Colonic mucosa (tissue), 4 donors: ENCODE data around the gene KRTAP10-3. TPM values are rescaled to one million over a fixed set of nuclear protein-coding genes. Genes with fewer than 3 reads are reported as not detected.

Experiments used
- DNase-seq: peaks from one replicate; pipeline ENCODE4 v3.0.0-alpha.2; 2020
- H3K27ac ChIP-seq: fragments of 200-600 bp; one replicate; pipeline ENCODE4 v1.8.0; 2021
- H3K27me3 ChIP-seq: fragments of 200-600 bp; one replicate; pipeline ENCODE4 v1.8.0; 2021
- H3K36me3 ChIP-seq: fragments of 200-600 bp; one replicate; pipeline ENCODE4 v1.8.0; 2021
- H3K4me1 ChIP-seq: fragments of 200-600 bp; one replicate; pipeline ENCODE4 v1.8.0; 2021; ENCODE audit warnings: mild to moderate bottlenecking
- H3K4me3 ChIP-seq: fragments of 200-600 bp; one replicate; pipeline ENCODE4 v1.8.0; 2021
- H3K9ac ChIP-seq, 2 donors: one replicate each; pipeline ENCODE4 v1.7.0; 2013; ENCODE audit warnings: control low read depth in 2 of 2, low read depth in 2 of 2, low read length in 2 of 2
- H3K9me3 ChIP-seq: fragments of 200-600 bp; one replicate; pipeline ENCODE4 v1.8.0; 2021
- intact Hi-C: fragments of 100-400 bp; cut with DNase I; formaldehyde crosslinking; loops from one replicate; pipeline ENCODE4 v1.14.1; 2022
- total RNA-seq, 2 donors: library from RNA; stranded (reverse); fragmentation: NEBNext Ultra II Directional in 1 of 2; extraction: Animal tissue kit (Norgen Biotek cat#: 25700) in 1 of 2; gene quantifications; one replicate each; pipeline ENCODE4 v1.2.1, GENCODE V29; 2021
- TF ChIP-seq, protein P1 (sequence below): fragments of 200-600 bp; IDR thresholded peaks from one replicate; pipeline ENCODE4 v1.8.0; 2022; ENCODE audit warnings: antibody characterized with exemption, mild to moderate bottlenecking
- donor health status: healthy.
- donor health status: DM: no; HTN: no; CAD: no.
- donor health status: DM: no; HTN: no; CAD: no.

Gene KRTAP10-3, protein sequence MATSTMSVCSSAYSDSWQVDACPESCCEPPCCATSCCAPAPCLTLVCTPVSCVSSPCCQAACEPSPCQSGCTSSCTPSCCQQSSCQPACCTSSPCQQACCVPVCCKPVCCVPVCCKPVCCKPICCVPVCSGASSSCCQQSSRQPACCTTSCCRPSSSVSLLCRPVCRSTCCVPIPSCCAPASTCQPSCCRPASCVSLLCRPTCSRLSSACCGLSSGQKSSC
- not detected for total RNA-seq

DNA sequence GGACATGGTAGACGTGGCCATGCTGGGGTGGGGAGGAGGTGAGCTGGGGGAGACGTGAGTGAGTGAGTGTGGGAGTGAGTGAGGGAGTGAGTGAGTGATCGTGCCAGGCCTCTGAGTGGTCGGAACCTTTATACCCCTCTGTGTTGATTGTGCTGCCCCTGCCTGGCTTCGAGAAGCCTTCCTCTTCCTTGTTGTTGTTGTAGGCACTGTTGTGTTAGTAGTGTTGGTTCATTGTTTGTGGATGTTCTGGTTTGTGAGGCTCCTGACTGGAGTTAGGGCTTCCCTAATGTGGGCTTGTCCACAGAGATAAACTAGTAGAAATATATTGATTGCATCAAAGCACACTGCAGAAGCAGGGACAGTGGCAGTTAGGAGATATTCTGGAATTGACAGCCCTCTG, at the start of gene KRTAP10-3:
Gene KRTAP10-3, minus strand, starts transcription at position 101 of the 400 bp plus-strand sequence. Its CDS starts 80 bp downstream, at position 21.
- no peak within 1 kb of the TSS for H3K9ac ChIP-seq
- H3K4me3 ChIP-seq = no peak within 1 kb of the TSS
- no peaks in the 10 kb centered on the region for H3K27me3 ChIP-seq
- TF ChIP-seq, protein P1, sequence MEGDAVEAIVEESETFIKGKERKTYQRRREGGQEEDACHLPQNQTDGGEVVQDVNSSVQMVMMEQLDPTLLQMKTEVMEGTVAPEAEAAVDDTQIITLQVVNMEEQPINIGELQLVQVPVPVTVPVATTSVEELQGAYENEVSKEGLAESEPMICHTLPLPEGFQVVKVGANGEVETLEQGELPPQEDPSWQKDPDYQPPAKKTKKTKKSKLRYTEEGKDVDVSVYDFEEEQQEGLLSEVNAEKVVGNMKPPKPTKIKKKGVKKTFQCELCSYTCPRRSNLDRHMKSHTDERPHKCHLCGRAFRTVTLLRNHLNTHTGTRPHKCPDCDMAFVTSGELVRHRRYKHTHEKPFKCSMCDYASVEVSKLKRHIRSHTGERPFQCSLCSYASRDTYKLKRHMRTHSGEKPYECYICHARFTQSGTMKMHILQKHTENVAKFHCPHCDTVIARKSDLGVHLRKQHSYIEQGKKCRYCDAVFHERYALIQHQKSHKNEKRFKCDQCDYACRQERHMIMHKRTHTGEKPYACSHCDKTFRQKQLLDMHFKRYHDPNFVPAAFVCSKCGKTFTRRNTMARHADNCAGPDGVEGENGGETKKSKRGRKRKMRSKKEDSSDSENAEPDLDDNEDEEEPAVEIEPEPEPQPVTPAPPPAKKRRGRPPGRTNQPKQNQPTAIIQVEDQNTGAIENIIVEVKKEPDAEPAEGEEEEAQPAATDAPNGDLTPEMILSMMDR = no peak
- H3K36me3 ChIP-seq = no peaks in the 10 kb centered on the region
- no peak within 1 kb of the TSS for H3K27ac ChIP-seq
- intact Hi-C loops = no loop called here
- DNase-seq = no peak
- H3K9me3 ChIP-seq = no peaks in the 10 kb centered on the region
- no peaks in the 10 kb centered on the region for H3K4me1 ChIP-seq

DNA sequence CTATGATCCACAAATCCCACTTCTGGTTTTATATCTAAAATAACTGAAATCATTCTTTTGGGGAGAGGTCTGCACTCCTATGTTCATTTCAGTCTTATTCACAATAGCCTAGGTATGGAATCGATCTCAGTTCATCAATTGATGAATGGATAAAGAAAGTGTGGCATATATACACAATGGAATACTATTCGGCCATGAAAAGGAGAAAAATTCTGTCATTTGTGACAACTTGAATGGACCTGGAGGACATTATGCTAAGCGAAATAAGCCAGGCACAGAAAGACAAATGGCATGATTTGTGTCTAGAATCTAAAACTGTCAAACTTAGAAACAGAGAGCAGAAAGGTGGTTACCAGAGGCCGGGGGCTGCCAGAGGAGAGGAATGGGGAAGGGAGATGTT, 47.9 kb upstream of the KRTAP10-3 start:
- no peak overlapping the region for H3K9ac ChIP-seq
- H3K4me1 ChIP-seq = no peaks in the 10 kb centered on the region
- H3K9me3 ChIP-seq = no peaks in the 10 kb centered on the region
- H3K36me3 ChIP-seq = no peaks in the 10 kb centered on the region
- H3K4me3 ChIP-seq = no peak overlapping the region
- H3K27ac ChIP-seq = no peak overlapping the region
- intact Hi-C loops = no loop called here
- H3K27me3 ChIP-seq = no peaks in the 10 kb centered on the region
- no peak for DNase-seq
- TF ChIP-seq, protein P1 = no peak

DNA sequence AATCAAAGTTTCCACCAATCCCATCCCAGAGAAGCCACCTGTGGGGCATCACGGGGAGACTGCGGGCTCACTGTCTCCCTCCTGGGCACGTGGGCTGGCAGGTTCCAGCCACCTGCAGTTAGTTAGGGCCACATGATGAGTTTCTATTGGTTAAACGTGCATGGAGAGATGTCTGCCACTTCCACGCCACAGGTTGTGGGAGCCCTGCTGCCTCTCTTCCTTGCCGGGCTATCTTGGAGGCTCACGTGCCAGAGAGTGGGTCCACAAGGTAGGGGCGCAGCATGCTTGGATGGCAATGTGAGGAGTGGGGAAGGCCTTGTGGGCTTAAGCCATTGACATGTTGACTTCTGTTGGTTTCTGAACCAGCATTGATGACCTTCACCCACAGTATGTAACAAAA, 45.3 kb upstream of the KRTAP10-3 start:
- Histone ChIP-seq H3K9me3 (no peaks in the 10 kb centered on the region), H3K9ac (no peak overlapping the region), H3K36me3 (no peaks in the 10 kb centered on the region), H3K27ac (no peak overlapping the region), H3K27me3 (no peaks in the 10 kb centered on the region), H3K4me1 (no peaks in the 10 kb centered on the region), H3K4me3 (no peak overlapping the region)
- DNase-seq = no peak
- TF ChIP-seq, protein P1 = no peak
- intact Hi-C loops = no loop called here

DNA sequence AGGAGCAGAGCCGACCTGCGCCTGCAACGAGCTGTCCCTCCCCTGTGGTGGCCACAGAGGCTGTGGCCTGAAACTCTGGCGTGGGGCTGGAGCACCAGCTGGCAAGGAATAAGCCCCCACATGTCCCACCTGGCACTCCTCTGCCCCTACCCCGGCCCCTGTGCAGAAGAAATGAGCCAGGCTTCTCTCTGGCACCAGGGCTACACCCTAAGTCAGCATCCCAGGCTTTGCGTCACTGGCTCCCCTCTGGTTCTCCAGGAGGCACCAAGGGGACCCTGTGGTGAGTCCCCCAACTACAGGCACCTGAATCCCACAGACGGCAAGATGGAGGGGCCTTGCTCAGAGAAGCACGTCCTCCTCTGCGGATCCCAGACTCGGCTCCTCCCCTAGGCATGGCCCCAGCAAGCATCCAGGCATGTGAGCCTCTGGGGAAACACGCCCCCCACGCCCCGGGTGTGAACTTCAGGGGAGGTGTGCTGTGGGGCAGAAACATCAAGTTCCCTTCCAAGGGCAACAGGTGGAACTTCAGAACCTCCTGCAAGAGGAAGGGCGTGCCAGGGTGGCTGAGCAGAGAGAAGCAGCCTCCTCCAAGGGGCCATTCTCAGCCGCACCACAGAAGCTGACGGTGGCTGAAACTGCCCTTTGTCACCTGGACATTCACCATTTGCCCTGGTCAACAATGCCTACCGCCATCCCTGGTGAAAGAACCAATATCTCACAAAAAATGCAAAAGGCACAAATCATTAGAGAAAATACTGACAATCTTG, 44.7 kb upstream of the KRTAP10-3 start:
- TF ChIP-seq, protein P1 = no peak
- intact Hi-C loops = no loop called here
- no peaks in the 10 kb centered on the region for H3K27me3 ChIP-seq

DNA sequence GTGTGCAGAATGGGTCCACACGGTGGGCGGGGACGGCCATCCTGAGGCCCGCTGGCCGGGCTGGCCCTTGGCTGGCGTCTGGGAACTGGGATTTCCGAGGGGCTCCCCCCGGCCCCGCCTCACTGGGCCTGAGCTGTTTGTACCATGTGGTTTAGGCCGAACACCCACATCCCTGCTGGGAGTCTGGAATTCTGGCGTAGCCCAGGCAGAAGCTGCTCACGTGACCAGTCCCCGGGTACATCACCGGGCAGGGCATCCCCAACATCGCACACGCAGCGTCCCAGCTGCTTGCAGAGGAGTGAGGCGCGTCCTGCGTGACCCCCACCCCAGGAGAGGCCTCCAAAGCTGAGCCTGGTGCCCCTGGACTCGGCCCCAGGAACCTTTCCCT, 43.9 kb upstream of the KRTAP10-3 start:
- H3K27me3 ChIP-seq = no peaks in the 10 kb centered on the region
- no peaks in the 10 kb centered on the region for H3K4me1 ChIP-seq
- no peak overlapping the region for H3K27ac ChIP-seq
- no peaks in the 10 kb centered on the region for H3K9me3 ChIP-seq
- intact Hi-C loops = no loop called here
- no peaks in the 10 kb centered on the region for H3K36me3 ChIP-seq
- DNase-seq = no peak
- TF ChIP-seq, protein P1 = no peak
- no peak overlapping the region for H3K9ac ChIP-seq
- no peak overlapping the region for H3K4me3 ChIP-seq

More for the DNA sequence above, 44.7 kb upstream of the KRTAP10-3 start:
- no peaks in the 10 kb centered on the region for H3K36me3 ChIP-seq
- no peaks in the 10 kb centered on the region for H3K4me1 ChIP-seq
- H3K9ac ChIP-seq = no peak overlapping the region
- no peak overlapping the region for H3K4me3 ChIP-seq
- H3K9me3 ChIP-seq = no peaks in the 10 kb centered on the region
- H3K27ac ChIP-seq = no peak overlapping the region
- no peak for DNase-seq
